Measurements from ENCODE around the gene SV2B.

The SV2B gene

GRCh38 chr15:91203619-91204203 is 103.7 kb downstream of the SV2B start:
- no peak for TF ChIP-seq SIN3A (IDR thresholded peaks at IDR 0.05; ENCODE audit: borderline replicate concordance, insufficient read depth, low read length)
- no peak for TF ChIP-seq FOXP2 (optimal IDR thresholded peaks at IDR 0.05; ENCODE audit: borderline replicate concordance, extremely low read depth, extremely low read length, insufficient read depth)
- TF ChIP-seq TAF1 (IDR thresholded peaks at IDR 0.05; ENCODE audit: borderline replicate concordance, insufficient read depth, low read length): no peak
- no peak for TF ChIP-seq REST (IDR thresholded peaks at IDR 0.05; ENCODE audit: insufficient read depth in 1 of 2, low read depth in 2 of 2, low read length in 2 of 2)
- no peak for TF ChIP-seq POLR2AphosphoS5 (IDR thresholded peaks at IDR 0.05; ENCODE audit: low read depth, low read length)

GRCh38 chr15:91208371-91208770 is 108.3 kb downstream of the SV2B start:
- TF ChIP-seq SIN3A (IDR thresholded peaks at IDR 0.05; ENCODE audit: borderline replicate concordance, insufficient read depth, low read length) (no peak), POLR2AphosphoS5 (IDR thresholded peaks at IDR 0.05; ENCODE audit: low read depth, low read length) (no peak), TAF1 (IDR thresholded peaks at IDR 0.05; ENCODE audit: borderline replicate concordance, insufficient read depth, low read length) (no peak), REST (IDR thresholded peaks at IDR 0.05; ENCODE audit: insufficient read depth in 1 of 2, low read depth in 2 of 2, low read length in 2 of 2) (no peak), FOXP2 (optimal IDR thresholded peaks at IDR 0.05; ENCODE audit: borderline replicate concordance, extremely low read depth, extremely low read length, insufficient read depth) (no peak)

- TF ChIP-seq FOXP2 (optimal IDR thresholded peaks at IDR 0.05; ENCODE audit: borderline replicate concordance, extremely low read depth, extremely low read length, insufficient read depth) (no peak), REST (IDR thresholded peaks at IDR 0.05; ENCODE audit: insufficient read depth in 1 of 2, low read depth in 2 of 2, low read length in 2 of 2) (no peak), TAF1 (IDR thresholded peaks at IDR 0.05; ENCODE audit: borderline replicate concordance, insufficient read depth, low read length) (no peak), POLR2AphosphoS5 (IDR thresholded peaks at IDR 0.05; ENCODE audit: low read depth, low read length) (no peak), SIN3A (IDR thresholded peaks at IDR 0.05; ENCODE audit: borderline replicate concordance, insufficient read depth, low read length) (no peak)
These were observed 109.3 kb downstream of the SV2B start for GRCh38 chr15:91209318-91209717.

- TF ChIP-seq POLR2AphosphoS5 (IDR thresholded peaks at IDR 0.05; ENCODE audit: low read depth, low read length) (no peak), TAF1 (IDR thresholded peaks at IDR 0.05; ENCODE audit: borderline replicate concordance, insufficient read depth, low read length) (no peak), REST (IDR thresholded peaks at IDR 0.05; ENCODE audit: insufficient read depth in 1 of 2, low read depth in 2 of 2, low read length in 2 of 2) (no peak), SIN3A (IDR thresholded peaks at IDR 0.05; ENCODE audit: borderline replicate concordance, insufficient read depth, low read length) (no peak), FOXP2 (optimal IDR thresholded peaks at IDR 0.05; ENCODE audit: borderline replicate concordance, extremely low read depth, extremely low read length, insufficient read depth) (no peak)
These were observed 109.7 kb downstream of the SV2B start for GRCh38 chr15:91209726-91210125.

Measured in PFSK-1 (cell line).